KMS-11 (cell line): ENCODE results near the gene TAX1BP1.

ENCODE experiments used
- H2AFZ ChIP-seq: fragments of 200-600 bp; sonication (generic); 2 replicates; pipeline ENCODE4 v1.6.1; 2016; ENCODE audit warnings: antibody characterized with exemption, mixed run types, low read depth
- H3K27ac ChIP-seq: fragments of 200-600 bp; sonication (generic); 2 replicates; pipeline ENCODE4 v1.6.1; 2016; ENCODE audit warnings: mild to moderate bottlenecking, mixed run types
- H3K27me3 ChIP-seq: fragments of 200-600 bp; sonication (generic); 2 replicates; pipeline ENCODE4 v1.6.1; 2017; ENCODE audit warnings: mild to moderate bottlenecking, low read depth, mixed run types, moderate library complexity; ENCODE audit not compliant: insufficient read depth
- H3K36me3 ChIP-seq: fragments of 200-600 bp; sonication (generic); 2 replicates; pipeline ENCODE4 v1.6.1; 2017; ENCODE audit warnings: mild to moderate bottlenecking, mixed run types; ENCODE audit not compliant: insufficient read depth
- H3K4me1 ChIP-seq: fragments of 200-600 bp; sonication (generic); 2 replicates; pipeline ENCODE4 v1.6.1; 2016; ENCODE audit warnings: mild to moderate bottlenecking, low read depth, mixed run types; ENCODE audit not compliant: poor library complexity, severe bottlenecking
- H3K4me2 ChIP-seq: fragments of 200-600 bp; sonication (generic); 2 replicates; pipeline ENCODE4 v1.7.0; 2016; ENCODE audit warnings: mild to moderate bottlenecking, mixed run types
- H3K4me3 ChIP-seq: fragments of 200-600 bp; sonication (generic); IDR thresholded peaks from 2 replicates; pipeline ENCODE4 v1.6.1; 2017; ENCODE audit warnings: low read depth, low read length, mixed read lengths; ENCODE audit not compliant: insufficient read depth
- H3K79me2 ChIP-seq: fragments of 200-600 bp; sonication (generic); 2 replicates; pipeline ENCODE4 v1.6.1; 2016; ENCODE audit warnings: low read depth, mixed run types; ENCODE audit not compliant: insufficient read depth
- H3K9ac ChIP-seq: fragments of 200-600 bp; sonication (generic); 2 replicates; pipeline ENCODE4 v1.6.1; 2016; ENCODE audit warnings: mild to moderate bottlenecking, mixed run types
- H4K20me1 ChIP-seq: fragments of 200-600 bp; sonication (generic); 2 replicates; pipeline ENCODE4 v1.6.1; 2016; ENCODE audit warnings: mild to moderate bottlenecking, mixed run types; ENCODE audit not compliant: insufficient read depth
- TF ChIP-seq, protein P1 (sequence below): fragments of 200-600 bp; sonication (generic); conservative IDR thresholded peaks from 2 replicates; pipeline ENCODE4 v1.6.1; 2017; ENCODE audit warnings: low read depth, mild to moderate bottlenecking, antibody characterized with exemption, low read length, moderate library complexity, mixed read lengths

TAX1BP1 gene

DNA sequence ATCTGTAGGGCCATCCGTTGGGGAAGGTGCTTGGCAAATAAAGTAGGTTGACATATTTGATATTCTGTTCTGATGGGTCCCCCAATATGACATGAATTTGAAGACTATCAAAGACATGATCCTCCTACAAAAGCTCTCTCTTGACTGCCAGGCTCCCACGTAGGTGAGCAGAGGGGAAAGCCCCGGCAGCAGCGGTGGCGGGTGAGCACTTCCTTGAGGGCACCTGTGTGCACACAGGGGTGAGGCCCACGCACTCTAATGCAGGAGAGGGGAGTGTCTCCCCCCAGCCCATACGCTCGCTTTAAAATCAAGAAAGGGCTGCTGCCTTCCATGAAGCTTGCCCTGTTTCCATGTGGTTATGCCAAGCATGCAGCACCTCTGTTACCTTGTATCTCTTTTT, 100.4 kb downstream of the TAX1BP1 start:
- H3K79me2 ChIP-seq, result no peaks in the 10 kb centered on the region
- no peaks in the 10 kb centered on the region for H3K27me3 ChIP-seq
- no peaks in the 10 kb centered on the region; the same call in 1 of the 2 replicates for H3K36me3 ChIP-seq
- no peaks in the 10 kb centered on the region for H4K20me1 ChIP-seq
- no peak overlapping the region for H3K27ac ChIP-seq
- TF ChIP-seq, protein P1, sequence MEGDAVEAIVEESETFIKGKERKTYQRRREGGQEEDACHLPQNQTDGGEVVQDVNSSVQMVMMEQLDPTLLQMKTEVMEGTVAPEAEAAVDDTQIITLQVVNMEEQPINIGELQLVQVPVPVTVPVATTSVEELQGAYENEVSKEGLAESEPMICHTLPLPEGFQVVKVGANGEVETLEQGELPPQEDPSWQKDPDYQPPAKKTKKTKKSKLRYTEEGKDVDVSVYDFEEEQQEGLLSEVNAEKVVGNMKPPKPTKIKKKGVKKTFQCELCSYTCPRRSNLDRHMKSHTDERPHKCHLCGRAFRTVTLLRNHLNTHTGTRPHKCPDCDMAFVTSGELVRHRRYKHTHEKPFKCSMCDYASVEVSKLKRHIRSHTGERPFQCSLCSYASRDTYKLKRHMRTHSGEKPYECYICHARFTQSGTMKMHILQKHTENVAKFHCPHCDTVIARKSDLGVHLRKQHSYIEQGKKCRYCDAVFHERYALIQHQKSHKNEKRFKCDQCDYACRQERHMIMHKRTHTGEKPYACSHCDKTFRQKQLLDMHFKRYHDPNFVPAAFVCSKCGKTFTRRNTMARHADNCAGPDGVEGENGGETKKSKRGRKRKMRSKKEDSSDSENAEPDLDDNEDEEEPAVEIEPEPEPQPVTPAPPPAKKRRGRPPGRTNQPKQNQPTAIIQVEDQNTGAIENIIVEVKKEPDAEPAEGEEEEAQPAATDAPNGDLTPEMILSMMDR, result no peak
- no peak overlapping the region for H3K9ac ChIP-seq
- H3K4me3 ChIP-seq, result no peak overlapping the region
- H3K4me1 ChIP-seq, result no peaks in the 10 kb centered on the region
- no peak overlapping the region for H3K4me2 ChIP-seq
- no peak overlapping the region for H2AFZ ChIP-seq

DNA sequence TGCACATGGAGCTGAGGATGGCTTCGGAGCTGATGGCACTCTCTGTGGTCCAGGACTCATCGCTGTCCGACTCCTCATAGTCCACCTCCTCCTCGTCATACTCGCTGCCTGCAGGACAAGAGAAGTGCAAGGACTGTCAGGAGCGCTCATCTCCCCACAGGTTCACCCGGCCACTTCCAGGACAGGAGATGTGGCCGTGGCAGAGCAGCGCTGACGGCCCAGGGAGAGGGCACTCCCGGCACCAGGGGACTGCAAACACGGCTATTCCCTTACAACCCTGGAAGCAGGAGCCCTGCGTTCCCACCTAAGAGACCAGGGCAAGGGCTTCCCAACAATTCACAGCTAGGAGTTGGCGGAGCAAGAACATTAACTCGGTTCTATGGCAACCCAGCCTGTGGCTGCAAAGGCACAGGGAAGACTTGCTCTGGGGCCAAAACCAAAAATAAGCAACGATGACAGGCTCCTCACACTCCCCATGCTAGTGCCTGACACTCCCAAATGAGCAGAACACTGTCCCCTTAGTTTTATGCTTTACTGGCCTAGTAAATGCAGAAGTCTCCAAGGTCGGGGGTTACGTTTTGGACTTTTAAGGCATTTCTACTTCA, 100.9 kb downstream of the TAX1BP1 start:
- no peak overlapping the region for H3K4me2 ChIP-seq
- H3K4me3 ChIP-seq, result no peak overlapping the region
- no peak overlapping the region for H3K27ac ChIP-seq
- H3K9ac ChIP-seq, result no peak overlapping the region
- no peaks in the 10 kb centered on the region for H4K20me1 ChIP-seq
- no peaks in the 10 kb centered on the region; the same call in 1 of the 2 replicates for H3K36me3 ChIP-seq
- no peaks in the 10 kb centered on the region for H3K4me1 ChIP-seq
- no peak overlapping the region for H2AFZ ChIP-seq
- TF ChIP-seq, protein P1, result no peak
- no peaks in the 10 kb centered on the region for H3K27me3 ChIP-seq
- H3K79me2 ChIP-seq, result no peaks in the 10 kb centered on the region

DNA sequence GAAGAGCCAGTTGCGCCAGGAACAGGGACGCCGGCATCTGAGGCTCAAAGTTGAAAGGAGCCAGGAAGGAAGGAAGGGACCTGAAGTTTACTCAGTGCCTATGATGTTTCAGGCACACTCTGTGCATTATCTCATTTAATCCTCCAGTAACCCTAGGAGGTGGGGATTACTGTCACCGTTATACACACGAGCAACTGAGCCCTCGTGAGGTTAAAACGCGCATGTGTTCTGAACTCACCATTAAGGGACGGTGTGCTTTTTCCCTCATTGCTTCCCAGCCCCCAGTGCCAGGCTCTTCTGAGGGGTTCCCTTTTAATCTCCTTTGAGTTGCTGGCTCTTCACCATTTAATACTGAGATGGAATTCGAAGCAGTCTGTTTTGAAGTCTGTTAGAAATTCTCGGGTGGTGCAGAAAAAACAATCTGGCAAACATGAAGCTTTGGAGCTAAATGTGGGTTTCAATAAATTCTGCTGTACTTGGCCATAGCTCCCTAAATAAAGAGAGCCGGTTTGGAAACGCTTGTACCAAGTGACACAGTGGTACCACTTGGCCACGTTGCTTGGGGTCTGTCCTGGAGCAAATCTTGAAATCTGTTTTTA, 102.2 kb downstream of the TAX1BP1 start:
- Histone ChIP-seq H3K36me3 (no peaks in the 10 kb centered on the region), H3K4me3 (no peak overlapping the region), H2AFZ (no peak overlapping the region), H4K20me1 (no peaks in the 10 kb centered on the region), H3K27me3 (no peaks in the 10 kb centered on the region), H3K79me2 (no peaks in the 10 kb centered on the region), H3K4me2 (no peak overlapping the region), H3K4me1 (no peaks in the 10 kb centered on the region), H3K9ac (no peak overlapping the region), H3K27ac (no peak overlapping the region)
- TF ChIP-seq, protein P1, result no peak

DNA sequence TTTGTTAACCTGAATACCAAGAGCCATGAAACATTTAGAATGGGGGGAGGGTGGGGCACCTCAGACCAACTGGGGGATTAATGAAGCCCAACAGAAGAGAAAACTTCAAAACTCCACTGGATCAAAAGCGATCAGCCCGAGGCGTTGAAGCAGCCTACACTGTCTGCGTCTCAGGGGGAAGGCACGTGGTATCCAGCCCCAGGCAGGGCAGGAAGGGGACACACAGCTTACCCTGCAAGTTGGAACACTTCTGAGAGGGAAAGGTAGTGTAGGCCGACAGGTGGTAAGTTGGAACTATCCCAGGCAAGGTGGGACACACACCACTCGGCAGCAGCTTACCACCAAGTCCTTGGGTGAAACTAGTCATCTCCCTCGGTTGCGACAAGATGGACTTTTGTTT, 102.9 kb downstream of the TAX1BP1 start:
- no peak overlapping the region for H3K9ac ChIP-seq
- H3K36me3 ChIP-seq, result no peaks in the 10 kb centered on the region
- H2AFZ ChIP-seq, result no peak overlapping the region
- H3K79me2 ChIP-seq, result no peaks in the 10 kb centered on the region
- no peaks in the 10 kb centered on the region for H3K4me1 ChIP-seq
- H3K27ac ChIP-seq, result no peak overlapping the region
- H4K20me1 ChIP-seq, result no peaks in the 10 kb centered on the region
- no peak overlapping the region for H3K4me3 ChIP-seq
- TF ChIP-seq, protein P1, result no peak
- no peak overlapping the region for H3K4me2 ChIP-seq
- H3K27me3 ChIP-seq, result no peaks in the 10 kb centered on the region
